ENCODE data around the gene REX1BD.
"Not testable (repeated sequence)": the region's sequence is repeated elsewhere in the genome, so short reads cannot be mapped to it uniquely, and the experiment has no call there.

DNA sequence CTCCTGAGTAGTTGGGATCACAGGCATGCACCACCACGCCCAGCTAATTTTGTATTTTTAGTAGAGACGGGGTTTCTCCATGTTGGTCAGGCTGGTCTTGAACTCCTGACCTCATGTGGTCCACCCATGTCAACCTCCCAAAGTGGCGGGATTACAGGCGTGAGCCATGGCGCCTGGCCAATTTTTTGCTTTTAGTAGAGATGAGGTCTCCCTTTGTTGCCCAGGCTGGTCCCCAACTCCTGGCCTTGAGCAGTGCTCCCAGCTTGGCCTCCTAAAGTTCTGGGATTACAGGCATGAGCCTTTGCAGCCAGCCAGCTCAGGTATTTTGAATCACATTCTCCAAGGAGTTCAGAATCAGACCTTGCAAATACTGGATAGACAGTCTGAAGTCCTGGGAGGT, 4.1 kb downstream of the REX1BD start:
- TF ChIP-seq, protein P1, sequence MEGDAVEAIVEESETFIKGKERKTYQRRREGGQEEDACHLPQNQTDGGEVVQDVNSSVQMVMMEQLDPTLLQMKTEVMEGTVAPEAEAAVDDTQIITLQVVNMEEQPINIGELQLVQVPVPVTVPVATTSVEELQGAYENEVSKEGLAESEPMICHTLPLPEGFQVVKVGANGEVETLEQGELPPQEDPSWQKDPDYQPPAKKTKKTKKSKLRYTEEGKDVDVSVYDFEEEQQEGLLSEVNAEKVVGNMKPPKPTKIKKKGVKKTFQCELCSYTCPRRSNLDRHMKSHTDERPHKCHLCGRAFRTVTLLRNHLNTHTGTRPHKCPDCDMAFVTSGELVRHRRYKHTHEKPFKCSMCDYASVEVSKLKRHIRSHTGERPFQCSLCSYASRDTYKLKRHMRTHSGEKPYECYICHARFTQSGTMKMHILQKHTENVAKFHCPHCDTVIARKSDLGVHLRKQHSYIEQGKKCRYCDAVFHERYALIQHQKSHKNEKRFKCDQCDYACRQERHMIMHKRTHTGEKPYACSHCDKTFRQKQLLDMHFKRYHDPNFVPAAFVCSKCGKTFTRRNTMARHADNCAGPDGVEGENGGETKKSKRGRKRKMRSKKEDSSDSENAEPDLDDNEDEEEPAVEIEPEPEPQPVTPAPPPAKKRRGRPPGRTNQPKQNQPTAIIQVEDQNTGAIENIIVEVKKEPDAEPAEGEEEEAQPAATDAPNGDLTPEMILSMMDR (conservative IDR thresholded peaks at IDR 0.05), result not testable (repeated sequence)
- TF ChIP-seq ZFX (IDR thresholded peaks at IDR 0.05), result not testable (repeated sequence)
